ENCODE data around the gene PDS5B.
"Not testable (repeated sequence)": the region's sequence is repeated elsewhere in the genome, so short reads cannot be mapped to it uniquely, and the experiment has no call there.

The PDS5B gene

DNA sequence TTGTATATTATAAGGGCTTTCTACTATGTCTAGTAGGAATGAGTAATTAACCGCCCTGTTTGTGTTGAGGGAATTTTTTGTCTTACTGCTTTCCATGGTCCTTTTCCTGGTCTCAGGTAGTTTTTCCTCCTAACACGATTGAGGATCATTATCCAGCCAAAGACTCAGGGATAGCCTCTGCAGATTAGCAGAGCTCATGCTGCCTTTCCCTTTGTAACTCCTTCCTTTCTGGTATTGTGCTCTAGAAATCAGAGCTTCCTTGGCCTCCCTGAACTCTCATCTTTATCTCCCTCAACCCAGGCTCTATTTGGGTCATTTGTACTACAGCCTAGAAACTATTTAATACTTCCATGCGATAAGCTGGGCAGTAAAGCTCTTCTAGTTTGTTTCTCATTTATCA is 142.1 kb downstream of the PDS5B start:
- no peak for DNase-seq (ENCODE audit: low spot score)

DNA sequence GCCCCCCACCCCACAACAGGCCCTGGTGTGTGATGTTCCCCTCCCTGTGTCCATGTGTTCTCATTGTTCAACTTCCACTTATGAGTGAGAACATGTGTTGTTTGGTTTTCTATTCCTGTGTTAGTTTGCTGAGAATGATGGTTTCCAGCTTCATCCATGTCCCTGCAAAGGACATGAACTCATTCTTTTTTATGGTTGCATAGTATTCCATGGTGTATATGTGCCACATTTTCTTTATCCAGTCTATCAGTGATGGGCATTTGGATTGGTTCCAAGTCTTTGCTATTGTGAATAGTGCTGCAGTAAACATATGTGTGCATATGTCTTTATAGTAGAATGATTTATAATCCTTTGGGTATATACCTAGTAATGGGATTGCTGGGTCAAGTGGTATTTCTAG is 142.8 kb downstream of the PDS5B start:
- not testable (repeated sequence) for DNase-seq (ENCODE audit: low spot score)

DNA sequence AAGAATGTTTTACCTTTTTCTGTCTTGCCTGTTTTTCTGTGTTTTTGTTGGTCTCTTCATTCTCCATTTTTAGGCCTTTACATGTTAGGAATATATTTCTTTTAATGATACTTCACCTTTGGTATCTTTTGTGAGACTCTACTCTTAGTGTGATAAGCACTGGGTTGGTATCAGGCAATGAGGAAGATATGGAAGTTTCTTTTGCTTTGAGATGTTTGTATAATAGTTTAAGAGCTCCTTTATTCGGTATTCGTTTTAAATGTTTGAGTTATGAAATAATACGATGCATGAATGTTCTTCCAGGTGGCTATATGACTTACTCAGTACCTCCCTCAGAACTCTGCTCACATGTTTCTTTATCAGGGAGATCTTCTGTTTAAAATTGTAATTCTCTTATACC is 144.8 kb downstream of the PDS5B start:
- DNase-seq (ENCODE audit: low spot score): no peak

DNA sequence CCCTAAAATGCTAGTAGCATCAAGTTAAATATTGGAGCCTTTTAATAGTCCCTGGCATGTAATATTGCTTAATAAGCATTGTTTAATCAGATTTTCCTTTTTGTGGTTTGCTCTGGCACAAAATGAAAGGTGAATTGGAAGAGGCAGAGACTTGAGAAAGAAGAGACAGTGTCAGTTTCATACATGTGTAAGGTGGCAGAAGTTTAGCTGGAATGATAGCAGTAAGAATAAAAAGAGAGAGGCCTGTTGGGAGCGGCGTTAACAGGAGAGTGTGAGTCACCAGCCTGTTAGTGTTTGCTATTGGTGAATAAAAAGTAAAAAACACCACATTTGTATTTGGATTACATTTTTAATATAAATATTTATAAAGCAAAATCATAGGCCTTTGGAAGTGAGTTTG is 145.3 kb downstream of the PDS5B start:
- DNase-seq (ENCODE audit: low spot score): no peak

DNA sequence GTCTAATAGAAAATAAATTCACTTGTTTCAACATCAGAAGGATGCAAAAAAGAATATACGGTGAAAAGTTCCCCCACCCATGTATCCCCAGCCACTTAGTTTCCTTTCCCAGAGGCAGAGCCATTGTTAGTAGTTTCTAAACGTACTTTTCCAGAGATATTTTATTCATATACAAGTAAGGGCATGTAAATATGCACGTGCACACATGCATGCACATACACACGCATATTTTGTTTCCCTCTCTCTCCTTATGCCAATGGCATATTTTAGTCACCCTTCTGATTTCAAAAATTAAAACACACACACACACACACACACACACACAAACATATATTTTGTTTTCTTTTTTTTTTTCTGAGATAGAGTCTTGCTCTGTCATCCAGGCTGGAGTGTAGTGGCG is 147.4 kb downstream of the PDS5B start:
- no peak for DNase-seq (ENCODE audit: low spot score)

DNA sequence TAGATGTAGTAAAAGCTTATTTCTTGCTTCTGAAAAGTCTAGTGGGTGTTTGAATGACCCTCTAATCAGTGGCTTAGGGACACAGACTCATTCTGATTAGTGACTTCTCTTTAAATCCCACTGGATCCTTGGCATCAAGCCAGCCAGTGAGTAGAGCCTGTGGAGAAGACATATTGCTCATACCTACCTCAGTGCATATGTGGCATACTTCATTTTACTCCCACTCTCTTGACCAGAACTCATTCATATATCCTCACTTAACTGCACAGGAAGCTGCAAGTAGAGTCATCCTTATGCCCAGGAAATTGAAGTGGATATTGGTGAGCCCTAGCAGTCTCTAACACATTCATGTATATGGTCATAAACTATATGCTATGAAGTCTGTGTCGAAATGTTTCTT is 148.3 kb downstream of the PDS5B start:
- no peak for DNase-seq (ENCODE audit: low spot score)

DNA sequence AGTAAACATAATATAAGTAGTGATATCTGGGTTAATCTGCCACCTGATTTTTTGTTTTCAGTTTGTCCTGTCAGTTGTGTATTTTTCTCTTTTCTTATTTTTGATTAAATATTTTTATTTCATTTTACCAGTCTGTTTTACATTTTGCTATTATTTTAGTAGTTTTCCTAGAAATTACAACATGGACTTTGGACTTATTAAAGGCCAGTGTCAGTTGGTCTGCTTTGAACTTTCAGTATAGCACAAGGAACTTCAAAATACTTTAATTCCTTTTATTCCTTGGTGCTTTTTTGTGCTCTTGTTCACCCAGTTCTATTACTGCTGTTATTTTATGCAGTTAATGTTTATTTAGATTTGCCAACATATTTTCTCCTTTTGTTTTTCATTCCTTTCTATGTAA is 149.6 kb downstream of the PDS5B start:
- DNase-seq (ENCODE audit: low spot score): no peak

DNA sequence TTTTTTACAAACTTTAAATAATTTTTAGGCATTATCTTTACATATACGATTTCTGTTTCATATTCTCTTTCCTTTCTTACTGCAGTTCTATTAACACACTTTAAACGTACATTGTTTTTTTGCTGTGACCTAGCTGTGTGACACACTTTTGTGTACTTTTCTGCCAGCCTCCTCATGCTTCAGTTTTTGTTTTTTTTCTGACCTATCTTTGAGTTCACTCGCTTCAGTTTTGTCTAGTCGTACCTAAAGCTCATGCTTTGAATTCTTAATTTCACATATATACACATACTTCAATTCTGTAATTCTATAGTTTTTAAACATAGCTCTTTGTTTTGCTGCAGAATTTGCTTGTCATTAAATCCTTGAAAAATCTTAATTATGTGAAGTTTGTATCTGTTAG is 150.4 kb downstream of the PDS5B start:
- DNase-seq (ENCODE audit: low spot score): no peak

DNA sequence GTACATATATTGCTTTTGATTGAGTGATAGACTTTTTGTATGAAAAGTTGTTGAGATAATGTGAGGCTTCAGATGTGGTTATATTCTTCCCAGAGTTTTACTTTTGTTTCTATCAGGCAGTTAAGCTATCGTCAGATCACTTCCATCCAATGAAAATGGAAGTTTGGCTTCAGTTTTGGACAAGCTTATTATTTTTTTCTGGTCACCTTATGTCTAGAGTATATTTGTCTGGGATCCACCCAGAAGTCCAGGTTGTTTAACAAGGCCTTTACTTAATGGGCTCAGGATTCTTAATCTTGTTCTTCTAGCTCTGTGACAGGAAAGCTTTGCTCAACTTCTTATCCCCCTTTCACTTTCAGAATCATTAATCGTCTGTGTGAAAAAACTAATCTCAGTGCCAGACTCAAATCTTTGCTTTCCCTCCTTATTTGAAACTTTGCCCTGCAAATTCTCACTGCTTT is 150.9 kb downstream of the PDS5B start:
- DNase-seq (ENCODE audit: low spot score): no peak

DNA sequence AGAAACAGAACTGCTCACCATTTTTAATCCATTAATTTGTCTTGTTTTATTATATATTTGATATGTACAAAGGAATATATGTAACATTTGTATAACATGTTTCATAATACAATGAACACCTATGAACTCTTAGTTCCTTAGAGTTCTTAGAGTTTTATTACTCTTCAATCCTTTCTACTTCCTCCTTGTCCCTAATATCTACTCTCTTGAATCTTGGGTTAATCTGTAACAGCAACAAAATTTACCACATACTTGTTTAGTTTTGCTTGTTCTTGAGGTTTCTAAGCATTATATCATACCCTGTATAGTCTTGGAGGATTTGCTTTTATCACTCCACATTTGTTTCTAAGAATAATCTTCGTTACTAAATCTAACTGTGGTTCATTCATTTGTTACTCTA is 151.4 kb downstream of the PDS5B start:
- no peak for DNase-seq (ENCODE audit: low spot score)

DNA sequence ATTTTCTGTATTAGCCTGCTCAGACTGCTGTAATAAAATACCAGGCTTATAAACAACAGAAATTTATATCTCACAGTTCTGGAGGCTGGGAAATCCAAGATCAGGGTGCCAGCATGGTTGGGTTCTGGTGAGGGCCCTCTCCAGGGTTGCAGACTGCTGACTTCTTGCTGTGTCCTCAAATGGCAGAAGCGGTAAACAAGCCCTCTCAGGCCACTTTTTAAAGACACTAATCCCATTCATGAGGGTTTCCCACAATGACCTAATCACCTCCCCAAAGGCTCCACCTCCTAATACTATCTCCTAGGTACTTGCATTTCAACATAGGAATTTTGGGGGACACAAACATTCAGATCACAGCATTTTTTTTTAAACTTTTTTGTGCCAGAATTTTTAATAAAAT is 159.3 kb downstream of the PDS5B start:
- DNase-seq (ENCODE audit: low spot score): no peak

DNA sequence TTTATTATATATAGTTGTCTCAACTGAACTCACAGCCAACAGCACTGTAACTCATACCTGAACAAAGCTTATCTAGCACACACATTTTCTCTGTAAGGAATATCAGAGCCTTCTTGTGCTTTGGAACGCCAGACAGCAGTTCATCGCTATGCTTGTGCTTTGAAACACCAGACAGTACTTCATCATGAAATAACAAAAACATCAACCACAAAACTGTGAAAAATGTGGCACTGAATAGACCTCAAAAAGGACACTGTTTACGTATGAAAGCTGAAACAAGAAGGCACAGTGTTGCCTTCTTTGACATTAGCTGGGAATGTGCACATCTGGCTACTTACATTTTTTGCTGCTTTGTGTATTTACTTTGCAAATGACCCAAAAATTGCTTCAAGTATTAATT is 160.2 kb downstream of the PDS5B start:
- no peak for DNase-seq (ENCODE audit: low spot score)

DNA sequence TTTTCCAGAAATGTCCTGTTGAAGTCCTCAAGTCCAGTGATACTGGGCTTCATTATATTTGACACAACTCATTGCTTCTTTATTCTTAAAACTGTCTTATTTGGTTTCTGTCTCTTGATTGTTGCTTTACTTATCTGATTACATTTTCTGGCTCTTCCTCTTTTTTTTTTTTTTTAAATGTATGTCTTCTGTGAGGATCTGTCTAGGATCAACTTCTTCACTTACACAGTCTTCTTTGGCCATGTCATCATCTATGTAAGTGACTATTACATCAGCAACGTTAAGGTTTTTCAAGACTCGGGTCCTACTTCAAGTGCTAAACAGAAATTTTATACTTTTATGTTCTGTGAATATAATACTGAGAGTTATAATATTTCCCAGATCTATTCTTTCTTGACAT is 162.1 kb downstream of the PDS5B start:
- DNase-seq (ENCODE audit: low spot score): no peak

DNA sequence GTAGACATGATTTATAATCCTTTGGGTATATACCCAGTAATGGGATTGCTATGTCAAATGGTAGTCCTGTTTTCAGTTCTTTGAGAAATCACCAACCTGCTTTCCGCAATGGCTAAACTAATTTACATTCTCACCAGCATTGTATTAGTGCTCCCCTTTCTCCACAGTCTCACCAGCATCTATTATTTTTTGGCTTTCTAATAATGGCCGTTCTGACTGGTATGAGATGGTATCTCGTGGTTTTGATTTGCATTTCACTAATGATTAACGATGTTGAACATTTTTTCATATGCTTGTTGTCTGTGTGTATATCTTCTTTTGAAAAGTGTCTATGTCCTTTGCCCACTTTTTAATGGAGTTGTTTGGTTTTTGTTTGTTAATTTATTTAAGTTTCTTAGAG is 165.1 kb downstream of the PDS5B start:
- DNase-seq (ENCODE audit: low spot score): no peak

DNA sequence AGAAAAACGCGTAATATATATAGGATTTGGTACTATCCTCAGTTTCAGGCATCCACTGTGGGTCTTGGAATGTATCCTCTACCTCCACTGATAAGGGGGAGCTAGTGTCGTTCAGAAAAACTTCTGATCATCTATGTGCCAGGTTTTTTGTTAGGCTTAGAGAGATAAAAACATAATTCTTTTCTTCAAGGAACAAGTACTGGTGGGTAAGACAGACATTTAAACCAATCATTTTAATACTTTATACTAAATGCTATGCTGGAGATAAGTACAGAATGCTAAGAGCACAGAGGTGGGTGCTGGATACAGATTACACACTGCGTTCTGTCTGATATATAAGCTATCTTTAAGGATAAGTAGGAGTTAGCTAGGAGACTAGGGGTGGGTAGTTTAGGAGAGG is 166.1 kb downstream of the PDS5B start:
- DNase-seq (ENCODE audit: low spot score): no peak

DNA sequence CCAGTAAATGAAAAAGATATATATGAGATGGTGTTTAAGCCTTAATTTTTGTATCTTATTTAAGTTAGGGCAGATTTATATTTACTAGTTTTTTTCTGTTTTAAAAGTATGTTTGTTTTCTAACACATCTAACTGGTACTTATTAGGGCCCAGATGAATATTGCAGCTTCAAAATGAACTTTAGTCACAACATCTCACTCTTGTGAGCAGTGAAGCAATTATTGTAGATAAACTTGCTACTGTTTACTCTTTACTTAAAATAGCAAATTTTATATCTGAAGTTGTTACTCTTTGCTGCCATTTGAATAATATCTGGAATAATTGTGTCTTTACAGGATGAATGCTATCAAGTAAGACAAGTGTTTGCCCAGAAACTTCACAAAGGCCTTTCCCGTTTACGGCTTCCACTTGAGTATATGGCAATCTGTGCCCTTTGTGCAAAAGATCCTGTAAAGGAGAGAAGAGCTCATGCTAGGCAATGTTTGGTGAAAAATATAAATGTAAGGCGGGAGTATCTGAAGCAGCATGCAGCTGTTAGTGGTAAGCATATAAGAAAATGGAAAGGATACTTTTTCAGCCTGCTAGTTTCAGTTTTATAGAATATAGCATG is 166.8 kb downstream of the PDS5B start:
- no peak for DNase-seq (ENCODE audit: low spot score)

DNA sequence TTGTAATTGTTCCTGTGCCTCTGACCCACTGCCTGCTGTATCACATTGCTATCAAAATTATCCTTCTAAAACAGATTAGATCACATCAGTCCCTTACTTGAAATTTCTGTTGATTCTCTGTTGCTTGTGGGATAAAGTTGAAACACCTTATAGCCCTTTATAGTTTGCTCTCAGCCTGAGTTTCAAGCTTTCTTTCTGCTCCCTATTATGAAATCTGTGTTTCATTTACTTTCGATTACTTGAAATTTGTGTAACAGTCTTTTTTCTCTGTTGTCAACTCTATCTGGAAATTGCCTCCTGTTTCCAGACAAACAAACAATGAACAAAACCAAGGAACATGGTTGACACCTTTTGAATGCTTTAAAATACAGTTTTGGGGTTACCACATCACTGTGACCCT is 167.9 kb downstream of the PDS5B start:
- no peak for DNase-seq (ENCODE audit: low spot score)

DNA sequence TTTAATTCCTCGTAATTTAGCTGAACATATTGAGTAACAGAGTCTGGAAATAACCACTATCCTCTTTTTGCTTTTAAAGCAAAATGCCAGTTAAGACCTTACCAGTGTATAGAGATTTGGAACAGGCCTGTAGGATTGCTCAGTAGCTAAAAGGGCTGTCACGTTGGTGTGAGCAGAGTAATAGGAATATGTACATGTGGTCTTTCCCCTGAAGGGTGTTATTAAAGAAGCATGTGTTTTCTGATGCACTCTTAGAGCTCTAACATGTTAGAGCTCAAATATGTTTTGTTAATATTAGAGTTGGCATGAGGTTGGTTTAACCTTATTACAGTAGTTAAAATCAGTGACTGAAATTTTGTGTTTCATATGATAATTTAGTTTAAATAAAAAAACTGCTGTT is 172.9 kb downstream of the PDS5B start:
- DNase-seq (ENCODE audit: low spot score): no peak

DNA sequence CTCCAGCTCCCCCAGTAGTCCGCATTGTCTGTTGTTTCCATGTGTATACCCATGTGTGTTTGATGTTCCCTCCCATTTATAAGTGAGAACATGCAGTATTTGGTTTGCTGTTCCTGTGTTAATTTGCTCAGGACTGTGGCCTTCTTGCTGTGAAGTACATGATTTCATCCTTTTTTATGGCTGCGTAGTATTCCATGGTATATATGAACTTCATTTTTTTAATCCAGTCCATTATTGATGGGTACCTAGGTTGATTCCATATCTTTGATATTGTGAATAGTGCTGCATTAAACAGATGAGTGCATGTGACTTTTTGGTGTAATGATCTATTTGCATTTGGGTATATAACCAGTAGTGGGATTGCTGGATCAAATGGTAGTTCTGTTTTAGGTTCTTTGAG is 175.2 kb downstream of the PDS5B start:
- no peak for DNase-seq (ENCODE audit: low spot score)

DNA sequence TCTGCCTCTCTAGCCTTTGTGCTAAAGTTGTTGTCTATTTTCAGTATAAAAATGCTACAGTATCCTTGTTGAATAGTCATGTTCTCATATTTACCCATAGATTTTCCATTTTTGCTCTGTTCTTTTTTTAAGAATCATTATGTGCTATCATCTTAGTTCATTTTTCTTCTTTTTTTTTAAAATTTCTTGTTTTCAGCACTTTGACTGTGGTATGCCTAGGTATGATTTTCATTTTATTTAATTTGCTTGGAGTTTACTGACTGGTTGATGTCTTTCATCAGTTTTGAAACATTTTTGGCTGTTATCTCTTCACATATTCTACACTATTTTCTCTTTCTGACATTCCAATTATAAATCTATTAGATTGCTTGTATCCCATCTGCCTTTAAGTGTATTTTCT is 192.9 kb downstream of the PDS5B start:
- DNase-seq (ENCODE audit: low spot score): no peak

DNA sequence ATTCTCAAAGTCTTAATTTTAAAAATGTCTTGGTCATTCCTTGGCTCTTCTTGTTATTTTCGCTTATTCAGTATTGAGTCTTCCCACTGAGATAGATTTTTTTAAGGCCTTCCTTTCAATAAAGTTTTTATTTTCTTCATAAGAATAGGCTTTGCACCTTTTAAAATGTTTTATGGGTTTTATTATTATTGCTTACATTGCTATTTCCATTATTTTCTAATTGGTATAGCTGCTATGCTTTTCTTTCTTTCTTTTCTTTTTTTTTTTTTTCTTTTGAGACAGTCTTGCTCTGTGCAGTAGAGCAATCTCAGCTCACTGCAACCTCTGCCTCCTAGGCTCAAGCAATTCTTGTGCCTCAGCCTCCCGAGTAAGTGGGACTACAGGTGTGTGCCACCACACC is 195.7 kb downstream of the PDS5B start:
- DNase-seq (ENCODE audit: low spot score): no peak

DNA sequence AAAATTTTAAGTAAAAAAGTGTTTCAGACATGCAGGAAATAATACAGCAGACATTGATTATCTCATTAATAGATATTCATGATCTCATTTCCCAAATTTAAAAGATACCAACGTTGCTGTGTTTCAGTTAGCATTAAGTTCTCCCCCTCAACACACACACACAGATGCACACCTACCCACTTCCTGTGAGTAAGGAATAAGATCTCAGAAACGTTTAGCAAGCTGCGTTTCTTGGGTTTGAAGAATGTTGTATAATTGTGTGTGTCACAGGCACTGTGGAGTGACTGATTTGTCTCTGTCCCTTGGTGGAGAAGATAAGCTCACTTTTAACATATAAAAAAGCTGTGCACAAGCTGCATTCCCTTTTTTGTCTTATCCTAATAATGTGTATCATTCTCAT is 196.8 kb downstream of the PDS5B start:
- no peak for DNase-seq (ENCODE audit: low spot score)

DNA sequence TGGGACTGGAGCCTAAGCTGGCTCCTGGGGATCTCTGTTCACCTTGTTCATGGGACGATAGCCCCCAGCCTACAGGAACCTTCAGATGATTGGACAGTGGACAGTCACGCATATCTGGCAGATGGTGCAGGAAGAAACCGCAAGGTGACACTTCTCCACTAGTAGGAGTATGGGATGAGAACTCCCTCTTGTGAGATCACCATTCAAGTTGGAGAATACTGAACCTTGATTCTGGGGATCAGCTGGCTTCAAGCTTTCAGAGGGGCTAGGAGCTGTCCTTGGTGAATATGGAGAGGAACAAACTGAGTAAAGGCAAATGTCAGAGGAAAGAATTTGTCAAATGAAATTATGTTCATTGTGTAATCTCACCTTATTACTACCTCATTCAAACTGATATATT is 204.5 kb downstream of the PDS5B start:
- no peak for DNase-seq (ENCODE audit: low spot score)

DNA sequence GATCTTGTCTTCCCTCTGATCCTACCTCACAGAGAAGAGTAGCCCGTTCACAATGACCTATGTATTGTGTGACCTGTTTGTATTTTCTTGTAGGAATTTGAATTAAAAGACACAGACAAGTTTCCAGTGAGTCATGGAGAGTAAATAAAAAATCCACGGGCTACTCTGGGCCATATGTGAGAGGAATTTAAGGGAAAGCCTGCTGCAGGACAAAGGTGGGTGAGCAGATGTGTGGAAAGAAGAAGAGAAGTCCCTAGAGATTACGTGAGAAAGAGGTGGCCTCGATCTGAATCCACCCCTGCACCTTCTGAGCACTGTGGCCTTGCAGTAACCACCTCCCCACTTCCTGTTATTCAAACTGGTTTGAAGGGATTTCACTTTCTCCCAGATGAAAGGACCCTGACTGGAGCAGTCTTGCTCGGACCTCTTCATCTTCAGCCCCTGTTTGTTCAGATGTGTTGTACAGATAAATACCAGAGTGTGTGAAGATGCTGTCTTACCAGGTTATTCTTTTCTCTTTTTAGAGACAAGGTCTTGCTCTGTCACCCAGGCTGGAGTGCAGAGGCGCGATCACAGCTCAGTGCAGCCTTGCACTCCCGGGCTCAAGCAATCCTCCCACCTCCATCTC is 205.4 kb downstream of the PDS5B start:
- DNase-seq (ENCODE audit: low spot score): no peak

Measured in left forelimb (tissue), 1 donor.